GM18511 (cell line): Measurements from ENCODE around the gene CACNA2D2.

Experiments used
- ATAC-seq: cut with Tn5 transposase; IDR thresholded peaks from one replicate; pipeline ENCODE4 v1.9.1; 2021; ENCODE audit warnings: mild to moderate bottlenecking, moderate library complexity; ENCODE audit not compliant: unreplicated experiment

CACNA2D2 gene

GRCh38 chr3:50353245-50354004 is 150.0 kb downstream of the CACNA2D2 start:
- no peak for ATAC-seq

DNA sequence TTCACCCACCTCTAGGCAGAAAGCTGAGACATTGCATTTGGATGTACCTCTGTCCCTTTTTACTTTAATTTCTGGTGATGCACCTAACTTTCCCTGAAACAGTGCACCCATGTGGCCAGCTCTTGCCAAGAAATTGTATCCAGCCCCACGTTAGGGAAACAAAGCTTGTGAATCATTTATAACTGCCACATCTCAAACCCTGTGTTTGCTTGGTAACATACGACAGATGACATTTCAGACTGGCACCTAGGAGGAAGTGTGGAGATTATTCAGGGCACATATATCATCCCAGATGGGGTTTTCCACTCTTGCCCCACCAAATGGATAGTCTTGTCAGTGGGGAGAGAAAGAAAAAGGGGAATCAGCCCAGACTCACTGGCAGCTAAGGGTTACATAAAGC is 150.7 kb downstream of the CACNA2D2 start:
- no peak for ATAC-seq

DNA sequence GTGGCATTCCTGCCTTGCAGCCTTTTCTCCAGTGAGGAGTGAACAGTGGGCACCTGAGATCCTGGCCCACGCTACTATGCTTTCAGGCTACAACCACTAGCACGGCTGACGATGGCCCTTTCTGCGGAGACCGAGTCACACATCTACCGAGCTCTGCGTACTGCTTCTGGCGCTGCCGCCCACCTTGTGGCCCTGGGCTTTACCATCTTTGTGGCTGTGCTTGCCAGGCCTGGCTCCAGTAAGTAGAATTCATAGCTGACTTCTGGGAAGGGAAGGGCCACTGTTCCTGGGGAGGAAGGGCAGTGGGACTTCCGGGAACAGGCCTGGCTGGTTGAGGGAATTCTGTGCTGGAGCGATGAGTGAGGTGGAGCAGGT is 152.1 kb downstream of the CACNA2D2 start:
- ATAC-seq: no peak

GRCh38 chr3:50350527-50351322 is 152.7 kb downstream of the CACNA2D2 start, which contains the start of the genes CYB561D2 and NPRL2:
Gene CYB561D2, plus strand, starts transcription at chr3:50350862. Its CDS starts 572 bp downstream, at chr3:50351434.
Gene NPRL2, minus strand, starts transcription at chr3:50350775. Its CDS starts 123 bp downstream, at chr3:50350652.
- peak; percentile 89 for ATAC-seq

DNA sequence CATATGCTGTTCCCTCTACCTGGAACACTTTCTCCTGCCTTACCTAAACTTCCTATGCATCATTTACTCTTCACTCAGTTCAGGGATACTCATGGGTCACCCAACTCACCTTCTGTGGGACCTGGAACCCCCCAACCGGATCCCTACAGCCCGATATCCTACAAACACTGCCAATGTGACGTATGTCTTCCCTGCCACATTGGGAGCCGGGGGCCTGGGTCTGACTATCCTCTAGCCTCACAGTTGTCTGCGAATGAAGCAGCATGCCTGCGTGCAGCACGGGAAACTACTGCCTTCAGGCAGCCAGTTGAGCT is 153.3 kb downstream of the CACNA2D2 start:
- no peak for ATAC-seq

- no peak for ATAC-seq
Measured at GRCh38 chr3:50347187-50347813, 156.1 kb downstream of the CACNA2D2 start.

GRCh38 chr3:50345586-50346234 is 157.7 kb downstream of the CACNA2D2 start, which contains the start of gene ZMYND10:
Gene ZMYND10, minus strand, starts transcription at chr3:50345732. Its CDS starts 153 bp downstream, at chr3:50345579.
- no peak for ATAC-seq

GRCh38 chr3:50345008-50345407 is 158.4 kb downstream of the CACNA2D2 start:
- no peak for ATAC-seq

- no peak for ATAC-seq
Measured at GRCh38 chr3:50342813-50343633, 160.4 kb downstream of the CACNA2D2 start.

- ATAC-seq: no peak
Measured at GRCh38 chr3:50341996-50342650, 161.3 kb downstream of the CACNA2D2 start.

DNA sequence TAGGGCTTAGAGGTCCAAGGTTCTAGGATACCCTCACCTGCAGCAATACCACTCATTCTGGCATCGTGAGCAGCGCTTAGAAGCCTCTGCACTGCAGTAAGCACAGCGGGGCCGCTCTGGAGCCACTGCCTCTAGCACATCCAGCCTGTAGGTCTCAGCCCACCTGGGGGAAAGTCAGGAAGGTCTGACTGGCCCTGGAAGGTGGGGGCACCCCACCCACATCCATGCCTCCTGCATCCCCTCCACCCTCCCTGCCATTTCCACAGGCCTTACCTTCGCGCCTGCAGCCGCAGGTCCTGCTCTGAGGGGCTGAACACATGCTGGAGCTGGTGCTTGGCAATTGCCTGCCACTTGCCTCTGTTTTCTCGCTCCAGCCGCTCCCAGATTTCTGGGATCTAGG is 161.9 kb downstream of the CACNA2D2 start:
- no peak for ATAC-seq

DNA sequence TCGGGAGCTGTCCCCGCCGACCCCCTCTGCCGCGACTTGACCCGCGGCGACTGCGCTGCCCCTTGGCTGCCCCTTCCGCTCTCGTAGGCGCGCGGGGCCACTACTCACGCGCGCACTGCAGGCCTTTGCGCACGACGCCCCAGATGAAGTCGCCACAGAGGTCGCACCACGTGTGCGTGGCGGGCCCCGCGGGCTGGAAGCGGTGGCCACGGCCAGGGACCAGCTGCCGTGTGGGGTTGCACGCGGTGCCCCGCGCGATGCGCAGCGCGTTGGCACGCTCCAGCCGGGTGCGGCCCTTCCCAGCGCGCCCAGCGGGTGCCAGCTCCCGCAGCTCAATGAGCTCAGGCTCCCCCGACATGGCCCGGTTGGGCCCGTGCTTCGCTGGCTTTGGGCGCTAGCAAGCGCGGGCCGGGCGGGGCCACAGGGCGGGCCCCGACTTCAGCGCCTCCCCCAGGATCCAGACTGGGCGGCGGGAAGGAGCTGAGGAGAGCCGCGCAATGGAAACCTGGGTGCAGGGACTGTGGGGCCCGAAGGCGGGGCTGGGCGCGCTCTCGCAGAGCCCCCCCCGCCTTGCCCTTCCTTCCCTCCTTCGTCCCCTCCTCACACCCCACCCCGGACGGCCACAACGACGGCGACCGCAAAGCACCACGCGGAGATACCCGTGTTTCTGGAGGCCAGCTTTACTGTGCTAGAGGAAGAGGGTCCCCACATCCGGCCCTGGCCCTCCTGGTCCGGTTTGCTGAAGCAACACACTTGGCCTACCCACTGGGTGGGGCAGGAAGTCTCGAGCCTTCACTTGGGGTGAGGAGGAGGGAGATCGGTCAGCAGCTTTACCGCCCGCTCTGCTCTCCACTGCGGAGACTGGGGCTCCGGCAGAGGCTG is 162.7 kb downstream of the CACNA2D2 start, which contains the start of gene RASSF1:
TSS of gene RASSF1 (minus strand) at position 389 of the 882 bp plus-strand sequence. CDS start at position 358, 31 bp downstream.
- ATAC-seq: no peak

DNA sequence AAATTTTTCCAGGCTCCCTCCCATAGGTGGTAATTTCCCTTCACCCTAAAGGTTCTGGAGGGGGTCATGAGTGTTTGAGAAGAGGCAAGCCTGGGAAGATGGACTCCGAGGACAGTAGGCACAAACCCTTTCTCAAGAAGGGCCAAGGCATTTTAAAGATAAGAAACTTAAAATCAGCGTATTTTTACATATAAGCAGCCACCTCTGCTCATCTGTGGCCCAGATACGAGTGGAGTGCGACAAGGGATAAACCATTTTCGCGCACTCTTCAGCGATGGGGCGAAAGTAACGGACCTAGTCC is 163.3 kb downstream of the CACNA2D2 start:
- no peak for ATAC-seq

- ATAC-seq: no peak
Measured at GRCh38 chr3:50339485-50340146, 163.8 kb downstream of the CACNA2D2 start.

GRCh38 chr3:50338965-50339364 is 164.5 kb downstream of the CACNA2D2 start:
- no peak for ATAC-seq

- ATAC-seq: peak; percentile 79
Measured at GRCh38 chr3:50337175-50337861, 166.1 kb downstream of the CACNA2D2 start.

DNA sequence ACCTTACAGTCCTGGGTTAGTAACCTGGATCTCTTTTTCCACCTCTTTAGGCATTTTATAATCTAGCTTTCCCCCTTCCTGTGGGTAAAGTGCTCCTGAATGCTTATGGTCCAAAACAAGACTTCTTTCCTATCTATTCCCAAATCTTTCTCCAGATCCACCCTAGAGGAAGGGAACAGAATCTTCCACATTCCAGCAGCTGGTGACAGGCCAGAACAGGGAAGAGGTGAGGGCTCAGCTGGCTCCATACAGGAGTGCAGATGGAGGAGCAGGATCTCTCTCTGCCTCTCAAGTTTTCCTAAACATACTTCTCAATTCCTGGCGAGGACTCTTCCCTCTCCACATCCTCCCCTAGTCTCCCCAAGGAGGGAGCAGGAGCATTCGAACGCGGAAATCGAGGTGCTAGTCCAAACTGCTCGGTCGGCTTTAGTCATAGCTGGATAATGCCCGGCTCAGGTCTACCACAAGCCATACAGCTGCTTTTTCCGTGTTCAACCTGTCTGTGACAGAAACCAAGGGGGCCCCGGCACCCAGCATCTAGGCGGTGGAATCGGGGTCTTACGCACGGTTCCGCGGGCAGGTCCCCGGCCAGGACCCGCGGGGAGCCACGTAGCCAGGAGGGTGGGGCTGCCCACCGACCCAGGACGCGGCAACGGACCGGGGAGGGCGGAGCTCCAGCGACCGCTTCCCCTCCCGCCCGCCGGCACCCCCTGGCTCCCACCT is 166.8 kb downstream of the CACNA2D2 start:
- ATAC-seq: peak; percentile 35
